ENCODE results near the gene MYRIP.

GRCh38 chr3:40083066-40083465, 273.7 kb downstream of the MYRIP start:
- TF ChIP-seq, protein P1, sequence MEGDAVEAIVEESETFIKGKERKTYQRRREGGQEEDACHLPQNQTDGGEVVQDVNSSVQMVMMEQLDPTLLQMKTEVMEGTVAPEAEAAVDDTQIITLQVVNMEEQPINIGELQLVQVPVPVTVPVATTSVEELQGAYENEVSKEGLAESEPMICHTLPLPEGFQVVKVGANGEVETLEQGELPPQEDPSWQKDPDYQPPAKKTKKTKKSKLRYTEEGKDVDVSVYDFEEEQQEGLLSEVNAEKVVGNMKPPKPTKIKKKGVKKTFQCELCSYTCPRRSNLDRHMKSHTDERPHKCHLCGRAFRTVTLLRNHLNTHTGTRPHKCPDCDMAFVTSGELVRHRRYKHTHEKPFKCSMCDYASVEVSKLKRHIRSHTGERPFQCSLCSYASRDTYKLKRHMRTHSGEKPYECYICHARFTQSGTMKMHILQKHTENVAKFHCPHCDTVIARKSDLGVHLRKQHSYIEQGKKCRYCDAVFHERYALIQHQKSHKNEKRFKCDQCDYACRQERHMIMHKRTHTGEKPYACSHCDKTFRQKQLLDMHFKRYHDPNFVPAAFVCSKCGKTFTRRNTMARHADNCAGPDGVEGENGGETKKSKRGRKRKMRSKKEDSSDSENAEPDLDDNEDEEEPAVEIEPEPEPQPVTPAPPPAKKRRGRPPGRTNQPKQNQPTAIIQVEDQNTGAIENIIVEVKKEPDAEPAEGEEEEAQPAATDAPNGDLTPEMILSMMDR (IDR thresholded peaks at IDR 0.05; ENCODE audit: low read depth, low read length, poor library complexity, severe bottlenecking) = no peak
- no peak for TF ChIP-seq EZH2phosphoT487 (IDR thresholded peaks at IDR 0.05; ENCODE audit: borderline replicate concordance, low read length)

All from DOHH2 (cell line).